ENCODE measurements around the gene CAMTA2.

DNA sequence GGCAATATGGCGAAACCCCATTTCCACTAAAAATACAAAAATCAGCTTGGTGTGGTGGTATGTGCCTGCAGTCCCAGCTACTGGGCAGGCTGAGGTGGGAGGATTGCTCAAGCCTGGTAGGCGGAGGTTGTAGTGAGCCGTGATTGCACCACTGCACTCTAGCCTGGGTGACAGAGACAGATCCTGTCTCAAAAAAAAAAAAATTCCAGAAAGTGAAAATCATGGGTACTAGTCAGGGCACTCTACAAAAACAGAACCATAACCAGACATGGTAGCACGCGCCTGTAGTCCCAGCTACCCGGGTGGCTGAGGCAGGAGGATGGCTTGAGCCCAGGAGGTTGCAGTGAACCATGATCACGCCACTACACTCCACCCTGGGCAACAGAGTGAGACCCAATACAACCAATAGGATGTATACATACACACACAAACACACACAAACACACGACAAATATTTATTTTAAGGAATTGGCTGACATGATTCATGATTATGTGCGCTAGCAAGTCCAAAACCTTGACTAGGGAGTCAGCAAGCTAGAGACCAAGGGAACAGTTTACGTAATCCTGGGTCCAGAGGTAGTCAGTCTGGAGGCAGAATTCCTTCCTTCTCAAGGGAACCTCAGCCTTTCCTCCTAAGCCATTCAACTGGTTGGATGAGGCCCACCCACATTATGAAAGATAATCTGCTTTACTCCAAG is 67.0 kb downstream of the CAMTA2 start:
- TF ChIP-seq, protein P1, sequence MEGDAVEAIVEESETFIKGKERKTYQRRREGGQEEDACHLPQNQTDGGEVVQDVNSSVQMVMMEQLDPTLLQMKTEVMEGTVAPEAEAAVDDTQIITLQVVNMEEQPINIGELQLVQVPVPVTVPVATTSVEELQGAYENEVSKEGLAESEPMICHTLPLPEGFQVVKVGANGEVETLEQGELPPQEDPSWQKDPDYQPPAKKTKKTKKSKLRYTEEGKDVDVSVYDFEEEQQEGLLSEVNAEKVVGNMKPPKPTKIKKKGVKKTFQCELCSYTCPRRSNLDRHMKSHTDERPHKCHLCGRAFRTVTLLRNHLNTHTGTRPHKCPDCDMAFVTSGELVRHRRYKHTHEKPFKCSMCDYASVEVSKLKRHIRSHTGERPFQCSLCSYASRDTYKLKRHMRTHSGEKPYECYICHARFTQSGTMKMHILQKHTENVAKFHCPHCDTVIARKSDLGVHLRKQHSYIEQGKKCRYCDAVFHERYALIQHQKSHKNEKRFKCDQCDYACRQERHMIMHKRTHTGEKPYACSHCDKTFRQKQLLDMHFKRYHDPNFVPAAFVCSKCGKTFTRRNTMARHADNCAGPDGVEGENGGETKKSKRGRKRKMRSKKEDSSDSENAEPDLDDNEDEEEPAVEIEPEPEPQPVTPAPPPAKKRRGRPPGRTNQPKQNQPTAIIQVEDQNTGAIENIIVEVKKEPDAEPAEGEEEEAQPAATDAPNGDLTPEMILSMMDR (IDR thresholded peaks at IDR 0.05), result no peak
- TF ChIP-seq POLR2A (IDR thresholded peaks at IDR 0.05), result no peak

Measured in esophagus squamous epithelium (tissue), 4 donors.